Activated CD8-positive, alpha-beta memory T cell treated with anti-CD3 and anti-CD28 coated beads for 36 hours (primary cell): ENCODE measurements around the gene LPIN2. TPM values are rescaled to one million over a fixed set of nuclear protein-coding genes. Genes with fewer than 3 reads are reported as not detected.
"Not testable (repeated sequence)": the region's sequence is repeated elsewhere in the genome, so short reads cannot be mapped to it uniquely, and the experiment has no call there.

Experiments used
- CTCF ChIA-PET: fragments of 350-600 bp; sonication (Branson Sonifier 250); formaldehyde crosslinking; loops from one replicate; lab custom pipeline; 2021; ENCODE audit warnings: antibody characterized with exemption; lab: Charles Lee
- POLR2A ChIA-PET: fragments of 350-600 bp; sonication (Branson Sonifier 250); formaldehyde crosslinking; loops from one replicate; lab custom pipeline; 2021; ENCODE audit warnings: antibody characterized with exemption; lab: Charles Lee
- total RNA-seq, 2 experiments: library from RNA; stranded (reverse); gene quantifications; one replicate each; pipeline ENCODE4 v1.2.3, GENCODE V29; 2021

LPIN2 gene
- total RNA-seq, 2 experiments from 2014 or later = 72.6 to 77.4 TPM

DNA sequence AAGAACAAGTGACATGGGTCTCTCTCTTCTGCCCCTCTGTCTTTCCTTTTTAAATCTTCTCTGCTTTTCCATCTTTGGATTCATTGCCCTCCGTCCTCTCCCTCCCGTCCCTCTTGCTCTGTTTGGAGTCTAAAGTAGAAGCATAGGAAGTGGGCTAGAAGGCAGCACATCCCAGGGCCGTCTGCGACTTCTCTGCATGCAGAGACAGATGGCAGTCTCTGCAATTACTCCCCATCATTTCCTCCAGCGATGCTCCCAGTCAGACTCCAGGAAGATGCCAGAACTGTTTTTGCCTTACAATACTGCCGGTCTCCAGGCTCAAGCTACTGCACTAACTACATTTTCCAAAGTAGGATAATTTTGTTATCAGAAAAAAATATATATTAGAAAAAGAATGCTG is 35.2 kb upstream of the LPIN2 start:
- CTCF ChIA-PET = interaction anchor here (3.8 kb wide), 1 partner anchor 15 kb away, joined by 14 read pairs; no protein-coding TSS in a partner anchor
- POLR2A ChIA-PET = no interaction called here

DNA sequence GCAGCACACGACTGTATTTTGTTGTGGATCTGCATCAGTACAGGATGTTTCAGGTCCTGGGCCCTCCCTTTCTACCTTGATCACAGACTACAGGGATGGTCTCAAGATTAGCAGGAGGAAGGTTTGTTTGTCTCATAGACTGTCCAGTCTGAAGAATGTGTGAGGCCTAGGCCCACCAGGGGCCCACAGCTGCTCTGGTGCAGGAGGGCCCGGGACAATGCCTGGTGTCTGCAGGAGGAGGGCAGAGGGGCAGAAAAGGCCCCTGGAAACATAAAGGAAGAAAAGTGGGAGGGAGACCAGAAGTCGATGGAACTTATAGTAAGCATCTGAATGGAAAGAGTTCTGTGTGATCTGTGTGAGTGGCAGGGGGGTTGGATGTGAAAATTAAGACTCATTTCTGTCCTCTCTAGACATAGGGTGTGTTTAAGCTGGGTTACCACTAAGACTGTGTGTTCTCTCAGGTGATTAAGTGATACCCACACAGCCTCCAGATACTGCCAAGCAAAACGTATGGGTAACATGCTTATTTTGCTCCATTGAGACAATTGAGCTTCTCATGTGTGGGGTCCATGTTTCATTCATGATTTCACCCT is 33.4 kb upstream of the LPIN2 start:
- ChIA-PET CTCF (interaction anchor here (1.4 to 3.8 kb wide), 2 partner anchors 17 to 23 kb away, joined by 3 to 14 read pairs; no protein-coding TSS in a partner anchor), POLR2A (interaction anchor here (0.9 kb wide), 1 partner anchor 18 kb away, joined by 3 read pairs; no protein-coding TSS in a partner anchor)

DNA sequence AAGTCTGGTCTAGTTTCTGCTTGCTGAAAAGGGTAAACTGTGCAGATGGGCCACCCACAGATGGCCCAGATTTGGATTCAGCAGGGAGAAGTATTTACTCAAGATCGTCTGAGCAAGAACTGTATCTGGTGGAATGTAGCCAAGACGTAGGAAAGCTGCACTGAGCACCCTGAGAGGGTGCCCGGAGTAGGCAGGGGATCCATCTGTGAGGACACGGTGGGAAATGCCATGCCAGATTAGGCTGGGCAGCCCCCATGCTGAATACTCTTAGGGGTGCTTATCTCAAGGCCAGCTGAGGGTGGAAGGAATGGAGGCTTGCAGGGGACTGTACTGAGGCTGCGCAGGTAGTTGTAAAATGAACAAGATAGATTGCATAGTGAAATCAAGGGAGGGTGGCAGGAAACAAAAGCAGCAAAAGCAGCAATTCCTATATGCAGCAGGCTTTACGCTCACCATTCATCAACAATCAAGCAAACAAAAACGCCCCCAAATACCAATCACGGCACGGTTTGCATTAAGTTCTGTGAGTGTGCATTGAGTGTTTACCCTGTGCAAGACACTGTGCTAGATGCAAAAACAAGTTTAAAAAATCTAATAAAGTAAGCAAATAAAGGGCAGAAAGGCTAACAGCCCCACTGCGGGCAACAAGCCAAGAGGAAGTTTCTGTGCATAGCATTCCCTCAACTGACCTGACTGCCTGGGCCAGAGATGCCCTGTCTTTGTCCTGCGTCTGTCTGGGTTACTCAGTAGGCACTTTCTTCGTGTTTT is 32.2 kb upstream of the LPIN2 start:
- ChIA-PET POLR2A (no interaction called here), CTCF (interaction anchor here (0.6 to 3.8 kb wide), 2 partner anchors 18 to 37 kb away, joined by 3 to 14 read pairs; no protein-coding TSS in a partner anchor)

DNA sequence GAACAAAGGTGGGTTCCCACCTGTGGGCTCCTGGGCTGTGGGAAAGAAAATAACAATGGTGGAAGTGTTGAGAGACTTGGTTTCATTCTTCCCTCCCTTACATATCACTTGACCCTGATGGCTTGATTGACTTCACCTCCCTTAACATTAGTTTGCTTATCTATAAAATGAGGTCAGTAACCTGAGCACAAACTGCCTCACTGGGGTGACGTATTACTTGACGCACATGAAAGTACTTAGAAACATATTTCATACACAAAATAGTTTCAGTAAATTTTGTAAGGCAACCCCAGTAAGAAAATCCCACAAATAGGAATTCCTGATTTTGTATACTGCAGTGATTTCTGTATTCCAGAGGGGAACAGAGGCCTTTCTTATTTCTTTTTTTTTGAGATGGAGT is 29.4 kb upstream of the LPIN2 start:
- ChIA-PET CTCF (interaction anchor here (0.6 kb wide), 1 partner anchor 154 kb away, joined by 3 read pairs; no protein-coding TSS in a partner anchor), POLR2A (no interaction called here)

DNA sequence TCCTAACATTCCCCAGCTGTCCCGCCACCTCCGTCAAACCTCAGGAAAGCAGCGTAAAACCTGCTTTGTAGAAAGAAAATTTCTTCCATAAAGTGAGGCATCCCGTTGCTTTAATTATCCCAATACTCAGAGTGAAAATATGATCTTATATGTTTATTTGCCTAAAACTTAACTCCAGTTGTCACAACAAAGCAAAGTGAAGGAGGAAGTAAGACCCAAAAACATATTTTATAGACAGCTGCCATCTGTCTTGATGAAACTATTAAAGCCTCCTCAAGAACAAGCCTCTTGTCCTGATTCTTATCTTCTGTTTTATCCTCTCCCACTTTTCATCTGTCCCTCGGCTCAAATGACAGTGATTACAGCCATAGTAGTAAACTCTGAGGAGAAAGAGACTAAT is 28.9 kb upstream of the LPIN2 start:
- POLR2A ChIA-PET = no interaction called here
- CTCF ChIA-PET = interaction anchor here (0.6 kb wide), 1 partner anchor 155 kb away, joined by 3 read pairs; no protein-coding TSS in a partner anchor

DNA sequence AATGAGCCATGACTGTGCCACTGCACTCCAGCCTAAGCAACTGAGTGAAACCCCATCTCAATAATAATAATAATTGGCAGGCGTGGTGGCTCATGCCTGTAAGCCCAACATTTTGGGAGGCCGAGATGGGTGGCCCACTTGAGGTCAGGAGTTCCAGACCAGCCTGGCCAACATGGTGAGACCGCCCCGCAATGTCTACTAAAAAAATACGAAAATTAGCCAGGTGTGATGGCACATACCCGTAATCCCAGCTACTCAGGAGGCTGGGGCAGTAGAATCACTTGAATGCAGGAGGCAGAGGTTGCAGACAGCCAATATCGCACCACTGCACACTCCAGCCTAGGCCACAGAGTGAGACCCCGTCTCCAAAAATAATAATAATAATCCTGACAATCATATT is 27.9 kb upstream of the LPIN2 start:
- CTCF ChIA-PET = no interaction called here
- POLR2A ChIA-PET = no interaction called here

DNA sequence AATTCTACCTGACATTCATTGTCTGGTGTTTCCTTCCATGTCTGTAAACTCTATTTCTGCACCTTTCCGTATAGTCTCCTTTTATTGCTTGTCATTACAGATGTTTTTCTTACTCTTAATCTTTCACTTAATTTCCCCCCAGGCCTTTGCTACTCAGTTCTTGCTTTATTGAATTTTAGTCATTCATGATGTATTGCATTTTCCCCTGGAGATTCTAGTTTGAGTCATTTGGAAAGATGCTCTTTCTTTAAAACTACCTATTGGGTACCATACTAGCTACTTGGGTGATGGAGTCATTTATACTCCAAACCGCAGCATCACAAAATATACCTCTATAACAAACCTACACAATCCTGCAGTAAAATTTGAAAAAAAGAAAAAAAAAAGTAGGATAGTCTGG is 27.2 kb upstream of the LPIN2 start:
- POLR2A ChIA-PET = no interaction called here
- CTCF ChIA-PET = interaction anchor here (0.6 kb wide), 2 partner anchors 20 to 22 kb away, joined by 3 to 4 read pairs; no protein-coding TSS in a partner anchor

DNA sequence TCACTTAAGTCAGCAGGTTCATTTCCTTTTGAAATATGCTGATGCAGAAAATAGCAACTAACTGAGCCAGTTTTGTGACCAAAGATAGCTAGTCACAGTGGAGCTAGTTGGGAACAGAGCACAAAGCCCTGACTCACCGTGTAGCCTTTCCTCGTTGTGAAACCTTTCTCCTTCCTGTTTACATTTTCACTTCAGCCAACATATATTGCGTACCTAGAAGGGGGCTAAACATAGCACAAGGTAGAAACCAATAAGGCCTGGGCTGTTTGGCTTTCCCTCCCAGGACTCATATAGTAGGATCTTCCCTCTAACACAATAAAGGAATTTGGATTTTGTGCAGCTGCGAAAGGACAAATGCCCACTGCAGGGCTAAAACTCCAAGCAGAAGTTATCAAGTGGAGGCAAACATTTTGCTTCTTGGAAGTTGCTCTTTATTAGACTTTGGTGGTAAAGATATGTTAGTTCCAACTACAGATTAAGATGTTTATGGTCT is 24.5 kb upstream of the LPIN2 start:
- ChIA-PET CTCF (interaction anchor here (0.6 to 1.0 kb wide), 3 partner anchors 19 to 689 kb away, joined by 3 to 5 read pairs (median 4); no protein-coding TSS in a partner anchor), POLR2A (no interaction called here)

DNA sequence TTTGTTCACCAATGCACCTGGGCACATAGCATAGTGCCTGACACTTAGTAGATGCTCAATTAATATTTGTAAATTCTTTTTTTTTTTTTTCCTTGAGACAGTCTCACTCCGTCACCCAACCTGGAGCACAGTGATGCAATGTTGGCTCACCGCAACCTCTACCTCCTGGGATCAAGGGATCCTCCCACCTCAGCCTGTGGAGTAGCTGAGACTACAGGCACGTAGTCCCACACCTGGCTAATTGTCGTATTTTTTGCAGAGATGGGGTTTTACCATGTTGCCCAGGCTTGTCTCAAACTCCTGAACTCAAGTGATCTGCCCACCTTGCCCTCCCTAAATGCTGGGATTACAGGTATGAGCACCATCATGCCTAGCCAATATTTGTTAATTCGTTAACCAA is 23.2 kb upstream of the LPIN2 start:
- ChIA-PET CTCF (no interaction called here), POLR2A (no interaction called here)

DNA sequence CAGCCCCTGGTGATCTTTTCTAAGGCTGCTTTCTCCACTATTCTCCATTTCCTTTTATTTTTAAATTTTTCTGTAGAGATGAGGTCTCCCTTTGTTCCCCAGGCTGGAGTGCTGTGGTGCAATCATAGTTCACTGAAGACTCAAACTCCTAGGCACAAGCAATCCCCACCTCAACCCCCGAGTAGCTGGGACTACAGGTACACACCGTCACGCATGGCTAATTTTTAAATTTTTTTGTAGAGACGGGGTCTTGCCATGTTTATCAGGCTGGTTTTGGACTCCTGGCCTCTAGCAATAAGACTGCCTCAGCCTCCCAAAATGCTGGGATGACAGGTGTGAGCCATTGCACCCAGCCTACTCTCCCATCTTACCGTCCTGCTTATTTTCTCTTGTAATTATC is 22.7 kb upstream of the LPIN2 start:
- ChIA-PET POLR2A (no interaction called here), CTCF (no interaction called here)

DNA sequence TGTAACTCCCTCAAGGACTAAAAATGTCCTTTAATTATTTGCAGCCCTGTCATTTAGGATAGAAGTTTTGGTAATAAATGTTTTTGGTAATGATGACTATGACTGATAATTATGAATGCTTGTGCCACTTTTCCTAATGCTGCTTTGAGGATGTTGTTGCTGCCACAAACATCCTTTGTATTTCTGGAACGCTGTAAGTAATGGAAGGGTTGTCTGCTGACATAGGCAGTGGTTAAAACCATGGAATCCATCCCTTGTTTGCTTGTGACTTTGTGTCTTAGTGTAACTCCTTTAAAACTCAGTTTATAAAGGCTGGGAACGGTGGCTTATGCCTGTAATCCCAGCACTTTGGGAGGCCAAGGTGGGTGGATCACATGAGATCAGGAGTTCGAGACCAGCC is 19.8 kb upstream of the LPIN2 start:
- ChIA-PET POLR2A (no interaction called here), CTCF (interaction anchor here (0.7 kb wide), 1 partner anchor 30 kb away, joined by 3 read pairs; no protein-coding TSS in a partner anchor)

DNA sequence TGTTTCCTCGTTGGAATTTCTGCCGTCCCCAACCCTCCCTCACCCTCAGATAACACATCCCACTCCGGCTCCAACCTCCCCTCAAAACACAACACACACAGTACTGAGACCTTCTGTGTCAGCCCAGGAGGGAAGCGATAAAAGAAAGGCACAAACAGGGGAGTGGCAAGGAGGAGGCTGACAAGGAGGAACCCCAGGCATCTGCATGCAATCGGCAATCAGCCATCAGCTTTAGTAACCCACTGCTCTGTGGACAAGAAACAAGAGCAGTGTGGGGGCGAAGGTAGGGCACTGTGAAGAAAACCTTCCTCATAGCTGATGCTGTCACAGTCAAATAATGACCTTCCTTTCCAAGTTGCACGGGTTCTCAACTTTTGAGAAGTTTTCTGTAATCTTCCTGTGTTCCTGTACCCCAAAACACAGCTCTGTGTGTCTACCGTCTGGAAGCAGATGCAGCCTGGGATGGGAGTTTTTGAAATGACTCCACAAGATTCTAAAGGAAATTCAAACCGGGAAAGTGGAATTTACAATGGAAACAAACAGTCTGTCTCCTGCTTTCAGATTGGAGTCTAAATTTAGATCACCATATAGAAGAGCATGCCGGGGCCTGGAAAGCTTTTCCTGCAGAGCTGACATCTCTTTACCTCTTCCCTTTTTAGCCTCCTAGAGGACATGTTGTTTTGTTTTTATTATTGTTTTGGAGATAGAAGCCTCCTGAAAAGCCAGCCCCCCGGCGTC is 16.4 kb upstream of the LPIN2 start:
- CTCF ChIA-PET = no interaction called here
- POLR2A ChIA-PET = no interaction called here

DNA sequence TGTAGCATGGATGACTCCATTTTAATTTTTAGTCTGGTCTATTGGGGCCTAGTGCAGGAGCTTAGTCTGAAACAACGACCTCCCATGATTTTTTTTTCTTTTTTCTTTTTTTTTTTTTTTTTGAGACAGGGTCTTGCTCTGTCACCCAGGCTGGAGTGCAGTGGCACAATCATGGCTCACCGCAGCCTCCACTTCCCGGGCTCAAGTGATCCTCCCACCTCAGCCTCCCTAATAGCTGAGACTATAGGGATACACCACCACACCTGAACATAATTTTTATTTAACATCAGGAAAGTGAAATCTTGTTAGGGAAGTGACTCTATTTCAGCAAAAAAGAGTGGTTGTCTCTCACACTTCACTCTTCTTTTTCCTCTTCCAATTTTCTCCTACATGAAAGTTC is 15.2 kb upstream of the LPIN2 start:
- POLR2A ChIA-PET = not testable (repeated sequence)
- CTCF ChIA-PET = interaction anchor here (0.6 kb wide), 2 partner anchors 11 to 274 kb away, joined by 3 to 4 read pairs; no protein-coding TSS in a partner anchor

DNA sequence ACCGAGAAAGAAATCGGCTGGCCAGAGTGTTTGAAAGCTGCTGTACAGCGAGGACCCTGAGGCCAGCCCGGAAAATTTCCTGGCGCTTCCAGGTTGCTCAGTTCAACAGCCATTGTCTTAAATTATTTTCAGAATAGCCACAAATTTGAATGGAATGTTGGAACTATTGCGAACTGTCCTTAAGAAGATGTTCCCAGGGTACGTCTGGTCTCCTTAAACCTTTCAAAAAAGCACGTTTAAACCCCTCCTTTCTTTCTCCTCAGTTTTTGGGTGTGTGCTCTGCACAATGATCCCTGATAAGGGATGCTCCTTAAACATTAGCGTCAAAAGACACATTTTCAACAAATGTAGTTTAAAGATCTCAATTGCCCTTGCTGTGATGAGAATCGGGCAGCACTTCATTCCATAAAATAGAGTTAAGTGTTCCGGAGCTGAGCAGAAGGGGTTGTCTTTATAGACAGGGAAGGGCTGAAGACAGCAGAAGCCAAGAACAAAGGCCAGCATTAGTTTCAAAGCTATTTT is 14.5 kb upstream of the LPIN2 start:
- ChIA-PET CTCF (interaction anchor here (0.6 kb wide), 1 partner anchor 275 kb away, joined by 3 read pairs; no protein-coding TSS in a partner anchor), POLR2A (no interaction called here)

DNA sequence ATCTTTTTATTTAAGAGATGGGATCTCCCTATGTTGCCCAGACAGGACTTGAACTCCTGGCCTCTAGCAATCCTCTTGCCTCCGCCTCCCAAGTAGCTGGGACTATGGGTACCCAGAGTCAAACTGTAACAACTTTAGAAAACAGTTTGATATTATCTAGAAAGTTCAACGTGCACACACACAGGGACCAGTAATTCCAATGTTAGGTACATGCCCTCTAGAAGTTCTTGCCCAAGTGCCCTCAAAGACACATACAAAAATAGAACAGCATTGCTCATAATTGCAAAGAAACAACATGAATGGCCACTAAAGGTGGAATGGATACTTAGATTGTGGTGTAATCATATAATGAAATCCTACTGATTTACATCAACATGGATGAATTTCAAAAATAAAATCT is 12.6 kb upstream of the LPIN2 start:
- CTCF ChIA-PET = no interaction called here
- POLR2A ChIA-PET = no interaction called here

DNA sequence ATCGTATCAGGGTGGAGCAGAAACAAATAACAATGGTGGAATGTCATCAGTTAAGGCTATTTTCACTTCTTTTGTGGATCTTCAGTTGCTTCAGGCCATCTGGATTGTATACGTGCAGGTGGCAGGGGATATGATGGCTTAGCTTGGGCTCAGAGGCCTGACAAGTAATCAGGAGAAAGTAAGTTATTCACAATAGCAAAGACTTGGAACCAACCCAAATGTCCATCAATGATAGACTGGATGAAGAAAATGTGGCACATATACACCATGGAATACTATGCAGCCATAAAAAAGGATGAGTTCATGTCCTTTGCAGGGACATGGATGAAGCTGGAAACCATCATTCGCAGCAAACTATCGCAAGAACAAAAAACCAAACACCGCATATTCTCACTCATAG is 10.7 kb upstream of the LPIN2 start:
- CTCF ChIA-PET, POLR2A ChIA-PET: not testable (repeated sequence)

DNA sequence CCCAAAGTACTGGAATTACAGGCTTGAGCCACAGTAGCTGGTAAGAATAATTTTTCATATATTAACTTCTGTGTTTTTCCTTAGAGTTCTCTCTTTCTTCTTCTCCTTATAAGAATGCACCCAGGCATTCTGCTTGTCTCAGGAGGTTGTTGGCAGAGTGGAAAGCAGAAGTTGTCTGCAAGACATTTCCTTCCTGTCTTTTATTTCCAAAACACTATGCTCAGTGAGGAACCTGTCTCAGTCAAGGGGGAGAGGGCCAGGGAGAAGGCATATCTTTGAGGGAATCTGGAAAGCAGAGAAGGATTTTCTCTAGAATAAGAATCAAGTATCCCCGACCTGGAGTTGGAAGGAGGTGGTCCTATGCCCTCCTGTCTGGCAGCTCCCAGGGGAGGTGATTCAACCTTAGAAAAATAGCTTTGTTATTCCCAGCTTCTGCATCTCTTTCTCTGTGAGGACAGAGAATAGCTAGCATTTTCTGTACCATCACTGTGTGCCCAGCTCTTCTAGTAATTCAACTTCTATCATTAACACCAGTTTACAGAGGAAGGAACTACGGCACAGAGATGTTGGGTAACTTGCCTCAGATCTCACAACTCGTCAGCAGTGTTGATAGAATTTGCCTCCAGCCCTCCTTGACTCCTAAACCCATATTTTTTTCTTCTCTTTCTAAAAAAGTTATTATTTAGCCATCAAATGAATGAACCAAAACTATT is 3.8 kb upstream of the LPIN2 start:
- CTCF ChIA-PET = interaction anchor here (1.1 kb wide), 1 partner anchor 12 kb away, joined by 4 read pairs; no protein-coding TSS in a partner anchor

DNA sequence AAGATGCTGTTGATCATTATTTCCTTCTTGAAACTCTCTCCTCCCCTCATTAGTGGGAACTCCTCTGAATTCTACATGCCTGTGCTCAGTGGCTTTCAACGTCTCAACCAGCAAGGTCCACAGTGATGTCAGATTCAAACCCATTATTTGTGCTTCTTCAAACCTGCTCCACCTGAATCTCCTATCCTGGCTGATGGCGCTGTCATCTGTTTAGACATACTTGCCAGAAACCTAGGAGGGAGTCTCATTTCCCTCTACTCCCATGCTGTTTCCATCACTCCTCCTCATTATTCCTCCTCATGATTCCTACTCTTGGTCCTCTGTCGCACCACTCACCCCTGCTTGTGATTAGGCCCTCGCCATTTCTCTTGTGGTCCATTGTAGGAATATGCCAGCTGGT is 2.9 kb upstream of the LPIN2 start:
- ChIA-PET POLR2A (no interaction called here), CTCF (no interaction called here)

More for the DNA sequence above, 3.8 kb upstream of the LPIN2 start:
- POLR2A ChIA-PET = no interaction called here
